ENCODE results near the gene BLVRB. TPM values are rescaled to one million over a fixed set of nuclear protein-coding genes. Genes with fewer than 3 reads are reported as not detected.
"Not testable (repeated sequence)": the region's sequence is repeated elsewhere in the genome, so short reads cannot be mapped to it uniquely, and the experiment has no call there.

The BLVRB gene
- total RNA-seq, 1 donor from 2014 or later: 86.1 TPM

DNA sequence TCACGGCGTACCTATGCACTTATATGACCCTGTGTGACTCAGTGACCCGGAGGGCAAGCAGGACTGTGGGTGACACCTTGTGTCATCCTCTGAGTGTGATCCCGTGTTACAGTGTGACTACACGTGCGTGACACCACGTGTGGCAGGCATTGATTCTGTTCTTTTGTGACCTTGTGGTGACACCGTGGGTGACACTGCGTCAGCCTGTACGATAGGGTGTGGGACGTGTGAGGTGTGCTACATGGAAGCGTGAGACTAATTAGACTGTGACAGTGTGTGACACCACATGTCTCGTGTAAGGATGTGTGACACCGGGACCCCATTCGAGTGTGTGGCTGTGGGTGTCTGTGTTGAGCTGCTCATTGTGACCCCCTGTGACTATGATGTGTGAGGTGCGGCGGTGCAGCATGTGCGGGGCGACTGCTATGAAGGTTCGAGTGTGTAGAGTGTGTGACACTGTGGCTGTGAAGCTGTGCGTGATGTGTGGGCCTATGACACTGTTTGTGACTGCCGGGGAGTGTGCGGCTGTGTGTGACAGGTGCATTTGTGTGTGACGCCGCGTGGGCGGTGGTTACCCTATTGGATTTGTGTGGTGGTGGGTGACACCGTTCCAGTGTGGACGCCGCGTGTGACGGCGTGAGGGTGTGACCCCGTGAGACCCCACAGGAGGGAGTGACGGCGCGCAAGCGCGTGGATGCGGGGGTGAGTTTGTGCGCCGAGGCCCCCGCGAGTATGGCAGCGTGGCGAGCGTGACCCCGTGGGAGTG, 857 bp upstream of the BLVRB start:
- H3K4me3 ChIP-seq (ENCODE audit: low read depth, low read length): peak overlapping the region; percentile 14
- DNase-seq (ENCODE audit: low read depth): no peak
- no peak for TF ChIP-seq CTCF (IDR thresholded peaks at IDR 0.05; ENCODE audit: insufficient read depth, low read length, poor library complexity, severe bottlenecking)
- peaks cover 14% of the 10 kb centered on the region for H3K27me3 ChIP-seq (ENCODE audit: control insufficient read depth, insufficient read depth, low read length)
- no peaks in the 10 kb centered on the region for H3K36me3 ChIP-seq (ENCODE audit: control insufficient read depth, insufficient read depth, low read length)

DNA sequence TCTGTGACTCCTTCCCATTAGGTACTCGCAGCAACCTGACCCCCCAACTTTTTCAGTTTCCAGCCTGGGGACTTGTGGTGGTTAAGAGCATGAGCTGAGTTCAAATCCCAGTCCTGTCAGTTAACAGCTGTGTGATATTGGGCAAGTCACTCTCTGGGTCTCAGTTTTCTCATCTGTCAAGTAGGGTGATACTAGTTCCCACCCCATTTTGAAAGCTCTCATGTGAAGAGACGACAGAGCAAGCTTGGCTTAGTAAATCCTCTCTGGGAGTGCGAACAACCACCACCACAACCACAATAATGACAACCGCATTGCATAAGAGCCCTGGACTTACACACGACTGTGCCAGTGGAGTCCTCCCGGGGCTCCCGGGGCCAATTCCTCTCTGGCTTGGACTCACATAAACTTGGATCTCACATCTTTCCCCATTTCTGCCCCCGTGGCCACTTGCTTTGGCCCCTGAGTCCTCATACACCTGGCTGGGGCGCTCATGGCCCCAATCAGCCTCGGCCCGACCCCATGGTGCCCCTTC, 454 bp downstream of the BLVRB start:
- no peak for TF ChIP-seq CTCF (IDR thresholded peaks at IDR 0.05; ENCODE audit: insufficient read depth, low read length, poor library complexity, severe bottlenecking)
- Histone ChIP-seq H3K4me3 (ENCODE audit: low read depth, low read length) (peak overlapping the region; percentile 66), H3K36me3 (ENCODE audit: control insufficient read depth, insufficient read depth, low read length) (no peaks in the 10 kb centered on the region), H3K27me3 (ENCODE audit: control insufficient read depth, insufficient read depth, low read length) (peaks cover 14% of the 10 kb centered on the region)
- no peak for DNase-seq (ENCODE audit: low read depth)

DNA sequence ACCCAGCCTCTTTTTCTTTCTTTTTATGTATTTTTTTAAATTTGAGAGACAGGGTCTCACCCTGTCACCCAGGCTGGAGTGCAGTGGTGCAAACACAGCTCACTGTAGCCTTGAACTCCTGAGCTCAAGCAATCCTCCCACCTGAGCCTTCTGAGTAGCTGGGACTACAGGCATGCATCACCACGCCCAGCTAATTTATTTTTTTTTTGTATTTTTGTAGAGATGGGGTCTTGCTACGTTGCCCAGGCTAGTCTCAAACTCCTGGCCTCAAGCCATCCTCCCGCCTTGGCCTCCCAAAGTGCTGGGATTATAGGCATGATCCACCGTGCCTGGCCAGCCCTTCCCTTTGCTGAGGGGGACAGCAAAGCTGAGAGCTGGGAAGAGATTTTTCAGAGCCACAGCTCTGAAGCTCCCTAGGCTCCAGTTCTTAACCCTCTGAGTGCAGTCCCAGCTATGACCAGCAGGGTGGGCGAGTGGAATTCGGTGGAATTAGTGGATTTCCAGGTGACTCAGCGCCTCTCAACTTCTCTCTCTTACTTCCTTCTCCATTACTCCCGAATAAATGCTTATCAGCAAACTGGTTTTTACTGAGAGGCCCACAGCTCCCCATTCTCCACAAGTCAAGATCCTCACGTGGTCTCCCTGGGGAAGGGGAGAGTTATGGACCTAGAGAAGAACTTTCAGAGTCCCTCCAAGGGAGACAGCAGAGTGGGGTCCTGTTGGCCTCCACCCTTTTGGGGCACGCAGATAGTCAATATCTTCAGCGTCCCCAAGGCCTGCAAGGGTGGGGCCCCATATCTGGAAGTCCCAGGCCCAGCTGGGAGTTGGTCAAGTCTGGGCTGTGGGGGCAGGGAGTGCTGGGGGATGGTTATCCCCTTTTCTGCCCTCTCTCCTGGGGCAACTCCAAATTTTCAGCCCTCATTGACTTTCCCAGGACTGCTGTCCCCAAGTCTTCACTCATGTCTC, 1.2 kb downstream of the BLVRB start:
- peaks cover 14% of the 10 kb centered on the region for H3K27me3 ChIP-seq (ENCODE audit: control insufficient read depth, insufficient read depth, low read length)
- DNase-seq (ENCODE audit: low read depth): peak; percentile 61

GRCh38 chr19:40463587-40464037, 1.9 kb downstream of the BLVRB start:
- H3K36me3 ChIP-seq (ENCODE audit: control insufficient read depth, insufficient read depth, low read length); DNase-seq (ENCODE audit: low read depth); H3K4me3 ChIP-seq (ENCODE audit: low read depth, low read length): not testable (repeated sequence)
- peaks cover 14% of the 10 kb centered on the region for H3K27me3 ChIP-seq (ENCODE audit: control insufficient read depth, insufficient read depth, low read length)

More for the DNA sequence above, 1.2 kb downstream of the BLVRB start:
- peak; percentile 84 for TF ChIP-seq CTCF (IDR thresholded peaks at IDR 0.05; ENCODE audit: insufficient read depth, low read length, poor library complexity, severe bottlenecking)
- Histone ChIP-seq H3K36me3 (ENCODE audit: control insufficient read depth, insufficient read depth, low read length) (no peaks in the 10 kb centered on the region), H3K4me3 (ENCODE audit: low read depth, low read length) (no peak overlapping the region)

DNA sequence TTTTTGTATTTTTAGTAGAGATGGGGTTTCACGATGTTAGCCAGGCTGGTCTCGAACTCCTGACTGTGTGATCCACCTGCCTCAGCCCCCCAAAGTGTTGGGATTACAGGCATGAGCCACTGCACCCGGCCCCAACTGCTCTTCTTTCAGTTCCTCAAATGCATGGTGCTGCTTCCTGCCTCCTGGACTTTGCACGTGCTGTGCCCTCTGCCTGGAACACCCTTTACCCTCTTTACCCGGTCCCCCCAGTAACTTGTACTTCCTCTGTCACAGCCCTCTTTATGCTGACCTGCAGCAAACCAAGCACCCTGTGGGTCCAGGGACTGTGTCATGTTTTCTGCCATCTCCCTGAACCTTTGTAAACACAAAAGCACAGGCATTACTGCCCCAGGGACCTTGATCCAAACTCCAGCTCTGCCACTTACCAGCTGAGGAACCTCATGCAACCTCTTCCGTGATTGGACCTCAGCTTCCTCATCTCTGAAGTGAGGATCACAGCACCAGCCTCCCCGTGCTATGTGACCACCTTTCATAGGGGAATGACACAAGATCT, 3.8 kb downstream of the BLVRB start:
- H3K4me3 ChIP-seq (ENCODE audit: low read depth, low read length): no peak overlapping the region
- no peak for TF ChIP-seq CTCF (IDR thresholded peaks at IDR 0.05; ENCODE audit: insufficient read depth, low read length, poor library complexity, severe bottlenecking)
- peaks cover 7% of the 10 kb centered on the region for H3K27me3 ChIP-seq (ENCODE audit: control insufficient read depth, insufficient read depth, low read length)
- H3K36me3 ChIP-seq (ENCODE audit: control insufficient read depth, insufficient read depth, low read length): no peaks in the 10 kb centered on the region
- DNase-seq (ENCODE audit: low read depth): no peak

DNA sequence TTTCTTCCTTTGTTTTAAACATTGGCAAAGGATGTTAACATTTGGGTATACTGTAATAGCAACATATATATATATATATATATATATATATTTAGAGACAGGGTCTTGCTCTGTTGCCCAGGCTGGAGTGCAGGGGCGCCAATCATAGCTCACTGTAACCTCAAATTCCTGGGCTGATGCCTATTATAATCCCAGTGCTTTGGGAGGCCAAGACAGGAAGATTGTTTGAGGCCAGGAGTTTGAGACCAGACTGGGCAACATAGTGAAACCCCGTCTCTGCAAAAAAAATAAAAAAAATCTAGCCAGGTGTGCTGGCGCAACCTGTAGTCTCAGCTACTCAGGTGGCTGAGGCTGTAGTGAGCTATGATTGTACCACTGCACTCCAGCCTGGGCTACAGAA, 5.4 kb downstream of the BLVRB start:
- H3K27me3 ChIP-seq (ENCODE audit: control insufficient read depth, insufficient read depth, low read length): no peaks in the 10 kb centered on the region
- TF ChIP-seq CTCF (IDR thresholded peaks at IDR 0.05; ENCODE audit: insufficient read depth, low read length, poor library complexity, severe bottlenecking): no peak
- no peak for DNase-seq (ENCODE audit: low read depth)

More for the DNA sequence above, 5.4 kb downstream of the BLVRB start:
- Histone ChIP-seq H3K36me3 (ENCODE audit: control insufficient read depth, insufficient read depth, low read length) (no peaks in the 10 kb centered on the region), H3K4me3 (ENCODE audit: low read depth, low read length) (no peak overlapping the region)

Data from kidney epithelial cell (primary cell).